HG03135 (cell line): ENCODE results near the gene TMUB1.
A peak's percentile ranks its signal among the peaks of the same experiment; 100 is the strongest.
"Not testable (repeated sequence)": the region's sequence is repeated elsewhere in the genome, so short reads cannot be mapped to it uniquely, and the experiment has no call there.

ENCODE experiments used
- ATAC-seq: cut with Tn5 transposase; IDR thresholded peaks from one replicate; pipeline ENCODE4 v1.9.1; 2021; ENCODE audit warnings: mild to moderate bottlenecking, moderate library complexity; ENCODE audit not compliant: unreplicated experiment

Gene TMUB1

DNA sequence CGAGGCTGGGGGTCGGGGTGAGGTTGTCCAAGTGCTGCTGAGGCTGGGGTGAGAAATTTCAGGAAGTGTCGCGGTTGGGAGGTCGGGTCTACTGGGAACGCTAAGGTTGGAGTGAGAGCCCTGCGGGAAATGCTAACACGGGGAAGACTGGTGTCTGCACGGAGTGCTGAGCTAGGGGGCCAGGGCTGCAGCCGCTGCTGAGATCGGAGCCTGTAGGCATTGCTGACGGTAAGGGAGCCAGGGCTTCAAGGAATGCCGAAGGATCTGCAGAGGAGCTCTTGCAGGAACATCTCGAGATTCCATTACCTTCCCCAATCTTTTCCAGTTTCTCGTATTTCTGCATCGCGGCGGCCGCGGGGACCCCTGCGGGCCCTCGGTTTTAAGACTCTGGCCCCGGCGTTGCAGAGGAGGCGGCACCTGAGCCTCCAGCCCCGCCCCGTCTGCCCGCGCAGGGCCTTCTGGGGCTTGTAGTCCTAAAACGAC, 25.7 kb downstream of the TMUB1 start, which contains the start of gene CDK5:
CDK5 (minus strand) TSS at position 392 of the 483 bp plus-strand sequence; CDS start at position 343, 49 bp downstream.
- ATAC-seq = peak; percentile 8

DNA sequence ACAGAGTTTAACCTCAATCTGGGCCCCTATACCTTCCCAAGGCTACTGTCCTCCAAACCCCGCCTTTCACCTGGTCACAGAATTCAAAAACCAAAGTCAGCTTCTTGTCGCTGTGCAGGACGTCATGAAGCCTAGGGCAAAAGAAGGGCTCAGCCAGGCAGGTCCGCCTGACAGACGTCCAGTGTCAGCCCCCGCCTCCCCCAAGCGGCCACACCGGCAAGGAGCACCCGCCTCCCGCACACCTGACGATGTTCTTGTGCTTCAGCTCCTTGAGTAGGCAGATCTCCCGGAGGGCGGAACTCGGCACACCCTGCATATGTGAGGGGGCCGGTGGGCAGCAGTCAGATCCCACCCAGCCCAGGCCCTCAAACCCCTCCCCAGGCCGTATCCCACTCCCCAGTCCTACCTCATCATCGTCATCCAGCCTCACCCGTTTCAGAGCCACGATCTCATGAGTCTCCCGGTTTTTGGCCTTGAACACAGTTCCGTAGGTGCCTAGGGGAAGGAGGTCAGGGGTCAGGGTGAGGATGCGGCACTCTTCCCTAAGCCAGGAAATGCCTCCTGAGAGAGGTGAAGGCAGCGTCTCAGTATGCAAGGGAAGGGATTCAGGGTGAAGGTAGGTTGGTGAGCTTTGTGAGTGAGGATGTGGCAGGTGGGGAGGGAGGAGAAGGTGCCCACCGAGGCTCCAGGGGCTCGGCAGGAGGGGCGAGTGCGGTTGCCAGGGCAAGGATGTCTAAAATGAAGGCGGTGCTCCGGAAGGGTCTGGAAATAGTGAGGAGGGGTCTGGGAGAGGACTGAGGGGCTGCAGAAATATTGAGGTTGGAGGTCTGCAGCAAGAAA, 26.4 kb downstream of the TMUB1 start:
- ATAC-seq = no peak

DNA sequence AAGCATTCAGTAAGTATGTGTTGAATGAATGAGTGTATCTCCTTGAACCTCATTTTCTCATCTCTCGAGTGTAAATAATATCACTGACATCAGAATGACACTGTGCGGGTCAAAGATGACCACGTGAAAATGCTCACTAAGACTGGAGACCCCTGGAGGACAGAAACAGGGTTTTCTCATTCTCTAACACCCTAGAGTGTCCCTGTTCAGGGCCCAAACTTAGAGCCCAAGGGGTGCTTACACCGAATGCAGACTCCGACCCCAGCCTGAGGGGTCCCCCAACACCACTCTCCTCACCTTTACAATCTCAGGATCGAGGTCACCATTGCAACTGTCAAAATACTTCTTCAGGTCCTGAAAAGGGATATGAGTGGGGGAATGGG, 27.0 kb downstream of the TMUB1 start:
- no peak for ATAC-seq

DNA sequence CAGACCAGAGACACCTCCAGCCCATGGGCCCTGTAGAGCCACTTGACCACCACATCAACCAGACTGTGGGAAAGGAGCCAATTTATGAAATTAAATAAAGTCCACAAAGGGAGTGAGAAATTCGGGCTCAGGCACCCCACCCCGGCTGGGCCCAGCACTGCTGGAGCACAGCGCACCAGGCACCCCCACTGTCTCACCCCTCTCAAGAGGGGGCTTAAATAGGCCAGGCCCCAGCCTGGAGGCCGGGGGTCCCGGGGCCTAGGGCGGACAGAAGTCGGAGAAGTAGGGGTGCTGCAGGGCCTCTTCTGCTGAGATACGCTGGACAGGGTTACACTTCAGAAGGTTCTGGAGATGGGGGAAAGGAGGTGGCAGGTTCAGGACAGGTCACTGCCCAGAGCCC, 29.5 kb downstream of the TMUB1 start:
- ATAC-seq = no peak

DNA sequence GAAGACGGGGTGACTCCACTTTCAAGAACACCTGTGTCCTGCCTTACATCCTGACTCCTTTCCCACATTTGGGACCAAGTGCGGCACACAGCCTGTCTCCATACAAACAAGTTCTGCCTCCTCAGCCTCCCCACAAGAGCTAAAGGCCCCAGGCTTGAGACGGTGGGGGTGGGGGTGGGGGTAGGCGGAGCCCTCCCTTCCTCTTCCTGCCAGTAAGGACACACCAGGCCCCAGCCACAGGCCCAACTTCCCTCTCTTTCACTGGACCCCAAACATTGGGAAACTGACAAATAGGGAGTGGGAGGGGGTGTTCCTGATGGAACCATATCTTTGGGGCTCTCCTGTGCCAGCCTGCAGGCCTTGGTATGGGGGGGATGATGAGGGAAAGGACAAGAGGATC, 30.2 kb downstream of the TMUB1 start:
- ATAC-seq = no peak

DNA sequence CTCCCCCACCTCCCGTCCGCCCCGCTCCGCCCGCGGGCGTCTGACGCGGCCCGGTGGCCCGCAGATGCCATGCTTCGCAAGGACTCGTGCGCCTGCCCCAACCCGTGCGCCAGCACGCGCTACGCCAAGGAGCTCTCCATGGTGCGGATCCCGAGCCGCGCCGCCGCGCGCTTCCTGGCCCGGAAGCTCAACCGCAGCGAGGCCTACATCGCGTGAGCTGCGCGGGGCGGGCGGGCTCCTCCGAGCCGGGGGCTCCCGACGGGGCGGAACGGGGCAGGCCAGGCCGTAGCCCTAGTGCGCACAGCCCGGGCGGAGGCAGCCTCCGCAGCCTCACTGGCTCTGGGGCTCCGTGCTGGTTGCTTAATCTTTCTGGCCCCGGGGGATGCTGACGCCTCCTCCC, 32.2 kb downstream of the TMUB1 start:
- ATAC-seq = no peak

DNA sequence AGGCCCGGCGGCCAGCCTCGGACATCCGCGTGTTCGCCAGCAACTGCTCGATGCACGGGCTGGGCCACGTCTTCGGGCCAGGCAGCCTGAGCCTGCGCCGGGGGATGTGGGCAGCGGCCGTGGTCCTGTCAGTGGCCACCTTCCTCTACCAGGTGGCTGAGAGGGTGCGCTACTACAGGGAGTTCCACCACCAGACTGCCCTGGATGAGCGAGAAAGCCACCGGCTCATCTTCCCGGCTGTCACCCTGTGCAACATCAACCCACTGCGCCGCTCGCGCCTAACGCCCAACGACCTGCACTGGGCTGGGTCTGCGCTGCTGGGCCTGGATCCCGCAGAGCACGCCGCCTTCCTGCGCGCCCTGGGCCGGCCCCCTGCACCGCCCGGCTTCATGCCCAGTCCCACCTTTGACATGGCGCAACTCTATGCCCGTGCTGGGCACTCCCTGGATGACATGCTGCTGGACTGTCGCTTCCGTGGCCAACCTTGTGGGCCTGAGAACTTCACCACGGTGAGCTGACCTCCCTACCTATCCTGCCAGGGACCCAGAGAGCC, 34.3 kb downstream of the TMUB1 start:
- no peak for ATAC-seq

DNA sequence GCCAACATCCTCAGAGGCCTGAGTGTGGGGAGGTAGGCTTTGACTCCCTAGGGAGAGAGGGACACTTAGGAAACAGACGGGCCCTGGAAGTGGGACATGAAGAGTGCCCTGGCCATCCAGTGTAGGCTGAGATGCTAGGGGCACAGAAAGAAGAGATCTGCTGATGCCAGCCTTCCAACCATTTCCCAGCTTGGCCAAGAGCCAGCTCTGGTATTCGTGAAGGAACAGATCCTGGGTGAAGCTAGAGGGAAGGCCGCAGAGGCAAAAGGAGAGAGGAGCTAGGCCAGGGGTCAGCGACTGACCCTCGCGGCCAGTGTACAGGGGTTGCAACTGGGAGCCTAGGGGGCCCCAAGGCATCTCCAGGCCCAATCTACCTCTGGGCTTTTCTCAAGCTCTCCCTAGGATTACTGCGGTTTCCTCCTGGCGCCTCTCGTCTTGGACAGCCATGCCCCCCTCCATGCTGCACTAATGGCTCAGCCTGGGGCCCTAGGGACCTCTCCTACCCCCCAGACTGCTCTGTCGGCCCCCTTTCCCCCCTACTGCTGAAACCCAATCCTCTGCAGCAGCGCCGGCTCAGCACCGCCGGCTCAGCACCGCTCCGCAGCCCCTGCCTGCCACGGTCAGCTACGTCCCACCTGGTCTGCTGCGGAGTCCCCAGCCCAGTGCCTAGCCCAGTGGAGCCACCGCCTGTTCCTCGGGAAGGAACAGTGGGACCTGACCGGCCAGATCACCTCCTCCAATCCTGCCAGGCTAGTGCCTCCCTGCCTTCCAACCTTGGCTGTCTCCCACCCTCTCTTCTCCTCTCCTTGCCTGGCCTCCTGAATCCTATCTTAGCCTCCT, 35.1 kb downstream of the TMUB1 start, which contains the start of gene ASIC3:
ASIC3 (plus strand) TSS at position 556 of the 840 bp plus-strand sequence. CDS start 355 bp downstream, outside the sequence.
- no peak for ATAC-seq

DNA sequence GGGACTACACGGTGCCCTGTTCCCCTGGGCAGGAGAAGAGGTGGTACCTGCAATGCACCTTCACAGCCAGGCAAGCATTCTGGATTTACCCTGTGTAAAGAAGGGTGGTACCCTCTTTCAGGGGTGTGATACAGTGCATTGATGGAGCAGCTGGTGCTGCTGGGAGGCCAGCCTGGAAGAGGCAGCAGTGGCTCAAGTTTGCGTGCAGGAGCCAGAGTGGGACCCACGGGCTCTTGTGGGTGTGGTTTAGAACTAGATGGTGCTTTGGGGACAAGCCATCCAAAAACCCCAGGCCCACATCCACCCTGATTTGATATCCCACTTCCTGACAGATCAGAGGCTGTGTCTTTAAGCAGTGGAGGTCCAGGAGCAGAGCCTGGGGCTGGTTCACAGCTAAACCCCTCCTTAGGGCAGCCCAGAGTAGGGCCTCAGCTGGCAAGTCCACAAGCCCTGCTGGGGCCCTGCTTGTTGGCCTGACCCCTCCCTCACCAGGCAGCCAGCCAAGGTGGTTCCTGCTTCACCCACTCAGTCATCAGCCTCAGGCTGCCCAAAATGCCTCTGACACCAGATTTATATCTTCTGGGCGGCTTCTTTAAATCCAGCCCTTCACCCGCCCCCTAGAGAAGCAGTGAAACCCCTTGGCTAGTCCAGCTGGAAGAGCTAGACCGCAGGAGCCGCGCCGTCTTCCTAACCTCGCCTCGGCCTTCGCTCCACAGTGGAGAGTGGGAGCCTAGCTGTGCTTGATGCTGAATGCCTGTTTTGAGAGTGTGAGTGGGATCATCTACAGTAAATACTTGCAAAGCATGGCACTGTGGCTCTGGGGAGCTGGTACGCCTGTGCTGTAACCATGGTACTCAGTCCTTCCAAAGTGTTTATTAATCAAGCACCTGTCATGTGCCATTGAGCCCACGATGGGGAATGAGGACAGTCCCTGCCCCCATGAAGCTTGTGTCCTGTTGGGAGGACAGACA, 36.4 kb downstream of the TMUB1 start:
- no peak for ATAC-seq

DNA sequence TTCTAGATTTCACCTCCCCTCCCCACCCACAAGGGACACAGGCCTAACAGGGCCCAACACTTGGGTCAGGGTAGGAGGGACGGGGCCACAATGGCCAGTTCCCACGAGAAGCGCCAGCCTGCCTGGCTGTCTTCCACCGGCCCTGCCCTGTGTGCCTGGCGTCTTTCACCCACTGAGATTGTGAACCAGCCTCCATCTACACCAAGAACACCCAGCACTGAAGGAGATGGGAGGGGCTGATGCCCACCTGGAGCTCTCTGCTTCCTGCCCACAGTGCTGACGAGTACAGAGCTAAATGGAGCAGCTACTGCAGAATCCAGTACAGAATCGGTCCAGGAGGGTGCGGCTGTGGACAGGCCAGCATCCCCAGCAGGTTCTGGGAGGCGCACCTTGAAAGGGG, 37.3 kb downstream of the TMUB1 start:
- ATAC-seq = no peak

DNA sequence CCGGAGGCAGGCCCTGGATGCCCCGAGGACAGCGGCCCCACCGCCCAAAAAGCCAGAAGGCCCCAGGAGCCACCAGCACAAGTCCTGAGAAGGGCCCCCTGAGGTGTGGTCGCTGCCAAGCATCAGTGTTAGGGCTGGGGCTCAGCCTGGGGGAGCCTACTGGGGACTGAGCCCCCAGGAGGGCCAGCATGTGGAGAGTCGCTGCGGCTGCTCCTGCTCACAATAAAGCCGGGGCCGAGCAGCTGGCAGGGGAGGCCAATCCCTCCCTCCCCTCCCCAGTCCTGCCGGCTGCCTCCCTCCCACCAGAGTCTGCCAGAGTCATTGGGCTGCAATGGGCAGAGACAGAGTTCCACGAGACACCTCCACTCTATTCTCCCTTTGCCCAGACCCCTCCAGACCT, 38.0 kb downstream of the TMUB1 start:
- no peak for ATAC-seq

DNA sequence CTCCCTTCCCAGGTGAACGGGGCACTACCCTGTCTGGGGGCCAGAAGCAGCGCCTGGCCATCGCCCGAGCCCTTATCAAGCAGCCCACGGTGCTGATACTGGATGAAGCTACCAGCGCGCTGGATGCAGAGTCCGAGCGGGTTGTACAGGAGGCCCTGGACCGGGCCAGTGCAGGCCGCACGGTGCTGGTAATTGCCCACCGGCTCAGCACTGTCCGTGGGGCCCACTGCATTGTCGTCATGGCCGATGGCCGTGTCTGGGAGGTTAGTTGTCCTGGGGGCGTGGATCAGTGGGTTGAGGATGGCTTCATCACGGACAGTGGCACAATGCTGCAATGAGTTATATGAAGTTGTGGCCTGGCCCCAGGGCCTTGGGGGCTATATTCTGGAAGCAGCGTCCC, 39.3 kb downstream of the TMUB1 start:
- no peak for ATAC-seq

DNA sequence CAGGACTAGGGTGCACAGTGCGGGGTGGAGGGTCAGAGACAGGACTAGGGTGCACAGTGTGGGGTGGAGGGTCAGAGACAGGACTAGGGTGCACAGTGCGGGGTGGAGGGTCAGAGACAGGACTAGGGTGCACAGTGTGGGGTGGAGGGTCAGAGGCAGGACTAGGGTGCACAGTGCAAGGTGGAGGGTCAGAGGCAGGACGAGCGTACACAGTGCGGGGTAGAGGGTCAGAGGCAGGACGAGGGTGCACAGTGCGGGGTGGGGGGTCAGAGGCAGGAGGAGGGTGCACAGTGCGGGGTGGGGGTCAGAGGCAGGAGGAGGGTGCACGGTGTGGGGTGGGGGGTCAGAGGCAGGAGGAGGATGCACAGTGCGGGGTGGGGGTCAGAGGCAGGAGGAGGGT, 39.8 kb downstream of the TMUB1 start:
- not testable (repeated sequence) for ATAC-seq

DNA sequence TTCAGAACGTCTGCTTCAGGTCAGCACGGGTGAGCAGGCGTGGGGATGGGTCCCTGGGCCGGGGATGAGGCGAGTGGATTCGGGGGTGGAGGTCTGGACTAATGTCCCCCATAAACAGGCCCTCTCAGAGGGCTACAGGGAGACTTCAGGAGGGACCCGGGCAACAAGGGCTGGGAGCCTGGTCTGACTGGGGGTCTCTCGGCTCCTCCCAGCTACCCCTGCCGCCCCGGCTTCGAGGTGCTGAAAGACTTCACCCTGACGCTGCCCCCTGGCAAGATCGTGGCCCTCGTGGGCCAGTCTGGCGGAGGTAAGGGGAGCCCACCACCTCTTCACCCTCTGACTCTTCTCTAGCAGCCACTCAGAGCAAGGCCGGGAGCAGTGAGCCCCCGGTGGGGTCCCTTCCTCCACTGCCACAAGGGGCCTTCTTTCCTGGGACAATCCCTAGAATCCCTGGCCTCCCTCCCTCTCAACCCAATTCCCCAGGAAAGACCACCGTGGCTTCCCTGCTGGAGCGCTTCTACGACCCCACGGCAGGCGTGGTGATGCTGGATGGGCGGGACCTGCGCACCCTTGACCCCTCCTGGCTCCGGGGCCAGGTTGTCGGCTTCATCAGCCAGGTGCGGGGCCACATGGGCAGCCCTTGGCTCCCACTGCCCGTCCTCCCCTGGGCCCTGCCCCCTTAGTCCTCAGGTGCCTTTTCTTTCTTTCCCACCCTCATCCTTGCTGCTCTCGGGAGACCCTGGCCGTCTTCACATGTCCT, 42.5 kb downstream of the TMUB1 start:
- no peak for ATAC-seq

DNA sequence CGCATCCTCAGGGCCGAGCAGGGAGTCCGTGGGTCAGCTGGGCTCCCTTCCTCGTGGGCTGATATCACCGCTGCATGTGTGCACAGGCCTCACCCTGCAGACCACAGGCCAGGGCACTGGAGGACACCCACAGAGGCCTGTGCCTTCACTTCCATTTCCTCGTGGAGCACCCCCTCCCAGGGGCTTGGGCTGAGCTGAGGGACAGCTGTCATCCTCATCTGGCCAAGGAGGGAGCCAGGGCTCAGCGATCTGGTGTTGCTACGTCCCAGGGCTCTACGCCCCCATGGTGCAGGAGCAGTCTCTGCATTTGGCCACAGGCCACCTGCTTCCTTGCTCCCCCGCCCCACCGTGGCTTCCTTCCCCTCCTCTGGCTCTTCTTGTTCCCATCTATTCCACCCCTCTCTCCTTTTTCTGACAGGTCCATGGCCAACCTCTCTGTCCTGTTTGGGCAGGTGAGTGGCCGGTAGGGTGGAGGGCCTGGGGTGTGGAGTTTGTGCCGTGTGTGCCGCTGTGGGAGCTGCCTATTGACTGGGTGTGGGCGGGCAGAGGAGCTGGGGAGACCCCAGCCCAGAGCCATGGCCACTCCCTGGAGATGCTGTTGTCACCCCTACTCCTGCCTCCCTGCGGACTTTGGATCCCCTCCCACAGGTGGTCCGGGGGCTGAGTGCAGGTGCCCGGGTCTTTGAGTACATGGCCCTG, 43.3 kb downstream of the TMUB1 start:
- ATAC-seq = no peak

DNA sequence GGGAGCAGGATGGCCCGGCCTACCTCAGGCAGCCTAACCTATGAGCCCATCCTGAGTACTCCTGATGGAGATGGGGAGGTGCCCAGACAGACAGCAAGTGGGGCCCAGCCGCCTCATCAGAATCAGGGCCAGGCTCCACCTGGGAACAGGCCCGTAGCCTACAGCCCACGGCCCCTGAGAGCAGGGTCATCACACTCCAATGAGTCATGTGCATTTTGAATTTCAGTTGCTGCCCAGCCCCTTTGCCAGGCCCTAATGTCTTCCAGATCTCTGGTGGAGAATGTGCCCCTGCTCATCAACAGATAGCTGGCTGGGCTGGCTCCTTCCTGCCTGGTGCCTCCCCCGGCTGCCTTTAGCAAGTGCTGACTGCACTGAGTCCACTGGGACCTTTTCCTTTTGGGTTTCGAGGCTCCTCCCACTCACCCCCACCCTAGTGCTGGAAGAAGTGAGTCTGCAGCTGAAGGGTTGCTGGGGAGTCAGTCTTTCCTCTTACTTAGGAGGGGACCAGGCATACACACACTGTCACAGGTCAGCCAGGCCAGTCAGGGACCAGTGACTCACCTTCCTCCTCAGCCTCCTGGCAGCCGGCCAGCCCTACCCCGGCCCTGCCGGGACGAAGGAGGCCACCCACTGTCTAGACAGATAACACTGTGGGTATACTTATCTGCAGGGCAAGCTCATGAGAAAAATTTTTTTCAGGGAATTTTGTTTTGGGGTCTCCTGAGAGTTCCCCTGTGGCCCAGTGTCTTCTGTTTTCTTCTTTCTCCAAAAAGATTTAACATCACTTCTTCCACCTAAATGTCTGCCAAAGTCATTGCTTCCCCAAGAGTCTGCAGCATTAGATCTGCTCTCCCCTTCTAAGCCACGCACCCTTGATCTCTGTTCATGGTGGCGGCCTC, 44.1 kb downstream of the TMUB1 start:
- no peak for ATAC-seq

DNA sequence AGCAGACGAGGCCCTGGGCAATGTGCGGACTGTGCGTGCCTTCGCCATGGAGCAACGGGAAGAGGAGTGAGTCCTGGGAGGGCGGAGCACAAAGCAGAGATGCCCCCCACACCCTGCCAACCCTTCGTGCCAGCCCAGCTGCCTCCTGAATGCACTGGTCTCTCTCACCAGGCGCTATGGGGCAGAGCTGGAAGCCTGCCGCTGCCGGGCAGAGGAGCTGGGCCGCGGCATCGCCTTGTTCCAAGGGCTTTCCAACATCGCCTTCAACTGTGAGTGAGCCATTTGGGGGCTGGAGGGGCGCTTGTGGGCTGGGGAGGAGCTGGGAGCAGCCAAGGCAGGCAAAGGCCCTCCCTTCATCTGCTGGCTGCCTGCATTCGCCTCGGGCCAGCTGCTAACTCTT, 47.4 kb downstream of the TMUB1 start:
- no peak for ATAC-seq
